Sigmoid colon (tissue), 7 donors: ENCODE measurements around the gene FIGNL2. TPM values are rescaled to one million over a fixed set of nuclear protein-coding genes. Genes with fewer than 3 reads are reported as not detected.

Experiments
- DNase-seq: peaks from one replicate; pipeline ENCODE4 v3.0.0-alpha.2; 2019
- H3K27ac ChIP-seq, 4 donors: fragments of 200-600 bp; sonication (generic); one replicate each; pipeline ENCODE4 v1.5.1; 2016 to 2019; ENCODE audit warnings: mild to moderate bottlenecking in 1 of 4
- H3K27me3 ChIP-seq, 3 donors: fragments of 200-600 bp; sonication (generic); one replicate each; pipeline ENCODE4 v1.5.1; 2019; ENCODE audit warnings: mild to moderate bottlenecking in 1 of 3
- H3K36me3 ChIP-seq, 4 donors: fragments of 200-600 bp; sonication (generic); one replicate each; pipeline ENCODE4 v1.5.1; 2016 to 2019
- H3K4me1 ChIP-seq, 4 donors: fragments of 200-600 bp; sonication (generic); one replicate each; pipeline ENCODE4 v1.5.1; 2017 to 2019
- H3K4me3 ChIP-seq, 4 donors: fragments of 200-600 bp; sonication (generic); one replicate each; pipeline ENCODE4 v1.5.1; 2017 to 2019; ENCODE audit warnings: mild to moderate bottlenecking in 2 of 4, moderate library complexity in 1 of 4
- H3K9me3 ChIP-seq, 4 donors: fragments of 200-600 bp in 3 of 4; sonication (generic) in 3 of 4; one replicate each; pipeline versions ENCODE4 v1.5.1 to v1.6.1; 2013 to 2019
- CTCF ChIP-seq, 4 experiments: fragments of 450-650 bp in 3 of 4; fragments of 200-600 bp in 1 of 4; IDR thresholded peaks; one replicate each; pipeline ENCODE4 v1.5.1; 2016 to 2019; ENCODE audit warnings: antibody characterized with exemption in 4 of 4, mild to moderate bottlenecking in 3 of 4, moderate library complexity in 2 of 4
- EP300 ChIP-seq, 4 donors: sonication (generic); formaldehyde crosslinking; IDR thresholded peaks; one replicate each; pipeline ENCODE4 v1.6.1; 2017; ENCODE audit warnings: antibody characterized with exemption in 4 of 4
- POLR2A ChIP-seq, 2 donors: fragments of 450-650 bp; IDR thresholded peaks; one replicate each; pipeline ENCODE4 v1.6.1; 2016; ENCODE audit warnings: antibody characterized with exemption in 2 of 2, mild to moderate bottlenecking in 2 of 2, moderate library complexity in 2 of 2
- POLR2AphosphoS5 ChIP-seq, 4 donors: sonication (generic); formaldehyde crosslinking; IDR thresholded peaks; one replicate each; pipeline ENCODE4 v1.6.1; 2017; ENCODE audit warnings: antibody characterized with exemption in 4 of 4
- WGBS, 2 donors: extraction: QIAGEN DNeasy Blood & Tissue Kit; methylation state at CpG; one replicate each; pipeline ENCODE4 v1.1.7; 2013; 5-methylcytosine and 5-hydroxymethylcytosine counted together
- intact Hi-C: fragments of 100-400 bp; cut with DNase I; formaldehyde crosslinking; loops from one replicate; pipeline ENCODE4 v1.15.1; 2023
- polyA plus RNA-seq, 3 donors: library from polyadenylated mRNA; stranded (reverse); fragments of 200-250 nt; gene quantifications; one replicate each; pipeline ENCODE4 v1.2.3, GENCODE V29; 2013
- total RNA-seq, 4 donors: library from RNA; depleted of rRNA; stranded (reverse); fragments of >200 nt; gene quantifications; one replicate each; pipeline ENCODE4 v1.1.0, GENCODE V29; 2016
- donor health status: healthy with polysubstance abuse.
- donor health status: Bipolar disorder and iron deficiency.
- donor health status: healthy.

FIGNL2 gene
- total and polyA plus RNA-seq, 7 donors = 0.28 to 0.36 (median 0.36) TPM; not detected in 4

GRCh38 chr12:51838762-51839161, 9.8 kb downstream of the FIGNL2 start:
- Histone ChIP-seq H3K27ac (no peak overlapping the region), H3K4me1 (no peaks in the 10 kb centered on the region), H3K27me3 (peaks cover 0 to 48% (median 26%) of the 10 kb centered on the region in 3 donors), H3K4me3 (no peak overlapping the region), H3K9me3 (no peaks in the 10 kb centered on the region), H3K36me3 (no peaks in the 10 kb centered on the region)
- no peak for DNase-seq
- TF ChIP-seq POLR2A (IDR thresholded peaks at IDR 0.05) = no peak
- intact Hi-C loops = no loop called here
- WGBS, 2 donors = 53 to 75% methylated on average over 4 of the region's 4 CpGs

- 73 to 84% methylated on average over 4 of the region's 4 CpGs for WGBS, 2 donors
- Histone ChIP-seq H3K36me3 (no peaks in the 10 kb centered on the region), H3K9me3 (no peaks in the 10 kb centered on the region), H3K4me3 (no peak overlapping the region), H3K27me3 (peaks cover 0 to 41% (median 24%) of the 10 kb centered on the region in 3 donors), H3K27ac (no peak overlapping the region), H3K4me1 (no peaks in the 10 kb centered on the region)
- DNase-seq = no peak
- no peak for TF ChIP-seq EP300 (IDR thresholded peaks at IDR 0.05)
- no peak for TF ChIP-seq POLR2A (IDR thresholded peaks at IDR 0.05)
- TF ChIP-seq POLR2AphosphoS5 (IDR thresholded peaks at IDR 0.05) = no peak
- no peak for TF ChIP-seq CTCF (IDR thresholded peaks at IDR 0.05)
- intact Hi-C loops = no loop called here
Measured at GRCh38 chr12:51838036-51838435, 10.5 kb downstream of the FIGNL2 start.

- Histone ChIP-seq H3K9me3 (no peaks in the 10 kb centered on the region), H3K4me1 (no peaks in the 10 kb centered on the region), H3K4me3 (no peak overlapping the region), H3K36me3 (no peaks in the 10 kb centered on the region), H3K27ac (no peak overlapping the region), H3K27me3 (peaks cover 0 to 34% (median 18%) of the 10 kb centered on the region in 3 donors)
- no peak for DNase-seq
- intact Hi-C loops = no loop called here
- 79 to 83% methylated on average over 7 of the region's 7 CpGs for WGBS, 2 donors
- TF ChIP-seq EP300 (IDR thresholded peaks at IDR 0.05) = no peak
- no peak for TF ChIP-seq CTCF (IDR thresholded peaks at IDR 0.05)
- TF ChIP-seq POLR2AphosphoS5 (IDR thresholded peaks at IDR 0.05) = no peak
- TF ChIP-seq POLR2A (IDR thresholded peaks at IDR 0.05) = no peak
Measured at GRCh38 chr12:51837286-51837685, 11.2 kb downstream of the FIGNL2 start.

GRCh38 chr12:51836827-51837173, 11.7 kb downstream of the FIGNL2 start:
- Histone ChIP-seq H3K27ac (no peak overlapping the region), H3K4me3 (no peak overlapping the region), H3K9me3 (no peaks in the 10 kb centered on the region), H3K4me1 (no peaks in the 10 kb centered on the region), H3K27me3 (peaks cover 0 to 29% (median 15%) of the 10 kb centered on the region in 3 donors), H3K36me3 (no peaks in the 10 kb centered on the region)
- intact Hi-C loops = no loop called here
- WGBS, 2 donors = 81 to 83% methylated on average over 6 of the region's 6 CpGs
- TF ChIP-seq CTCF (IDR thresholded peaks at IDR 0.05) = no peak
- TF ChIP-seq POLR2A (IDR thresholded peaks at IDR 0.05) = no peak
- TF ChIP-seq EP300 (IDR thresholded peaks at IDR 0.05) = no peak
- TF ChIP-seq POLR2AphosphoS5 (IDR thresholded peaks at IDR 0.05) = no peak
- DNase-seq = no peak

GRCh38 chr12:51836041-51836826, 12.3 kb downstream of the FIGNL2 start:
- intact Hi-C loops = no loop called here

More at GRCh38 chr12:51836041-51836826, 12.3 kb downstream of the FIGNL2 start:
- no peak overlapping the region for H3K4me3 ChIP-seq
- H3K36me3 ChIP-seq = no peaks in the 10 kb centered on the region
- TF ChIP-seq EP300 (IDR thresholded peaks at IDR 0.05) = no peak
- no peak for TF ChIP-seq CTCF (IDR thresholded peaks at IDR 0.05)
- no peak for TF ChIP-seq POLR2A (IDR thresholded peaks at IDR 0.05)
- no peak for TF ChIP-seq POLR2AphosphoS5 (IDR thresholded peaks at IDR 0.05)
- no peak for DNase-seq
- H3K4me1 ChIP-seq = no peaks in the 10 kb centered on the region
- no peaks in the 10 kb centered on the region for H3K9me3 ChIP-seq
- no peak overlapping the region for H3K27ac ChIP-seq
- peaks cover 0 to 23% (median 9%) of the 10 kb centered on the region in 3 donors for H3K27me3 ChIP-seq
- 35 to 68% methylated on average over 13 of the region's 13 CpGs for WGBS, 2 donors
